ES-I3 (cell line): ENCODE data around the gene TEX55.

Experiments
- H3K36me3 ChIP-seq: 2 replicates; pipeline ENCODE4 v1.6.1; 2013; ENCODE audit warnings: mild to moderate bottlenecking, low read length, control low read depth, moderate library complexity; ENCODE audit not compliant: insufficient read depth
- H3K4me1 ChIP-seq: 2 replicates; pipeline ENCODE4 v1.6.1; 2013; ENCODE audit warnings: mild to moderate bottlenecking, control low read depth, low read length; ENCODE audit not compliant: insufficient read depth
- H3K9ac ChIP-seq: 2 replicates; pipeline ENCODE4 v1.6.1; 2013; ENCODE audit warnings: low read depth, mild to moderate bottlenecking, low read length, moderate library complexity
- H3K9me3 ChIP-seq: 2 replicates; pipeline ENCODE4 v1.6.1; 2013; ENCODE audit warnings: mild to moderate bottlenecking, low read length, moderate library complexity; ENCODE audit not compliant: control insufficient read depth, insufficient read depth

The TEX55 gene

GRCh38 chr3:119177321-119177720, 31.4 kb downstream of the TEX55 start:
- Histone ChIP-seq H3K4me1 (0 out of 2 replicates have a peak, but pooled peaks cover 3% of the 10 kb centered on the region), H3K36me3 (no peaks in the 10 kb centered on the region), H3K9me3 (no peaks in the 10 kb centered on the region), H3K9ac (no peak overlapping the region)

- 0 out of 2 replicates have a peak, but pooled peaks cover 3% of the 10 kb centered on the region for H3K4me1 ChIP-seq
Measured at GRCh38 chr3:119181765-119182164, 35.8 kb downstream of the TEX55 start.

GRCh38 chr3:119184111-119184510, 38.1 kb downstream of the TEX55 start:
- Histone ChIP-seq H3K9ac (no peak overlapping the region), H3K9me3 (no peaks in the 10 kb centered on the region), H3K4me1 (0 out of 2 replicates have a peak, but pooled peaks cover 3% of the 10 kb centered on the region), H3K36me3 (no peaks in the 10 kb centered on the region)

More at GRCh38 chr3:119181765-119182164, 35.8 kb downstream of the TEX55 start:
- H3K9me3 ChIP-seq, result no peaks in the 10 kb centered on the region
- H3K9ac ChIP-seq, result no peak overlapping the region
- no peaks in the 10 kb centered on the region for H3K36me3 ChIP-seq

- H3K36me3 ChIP-seq, result no peaks in the 10 kb centered on the region
- H3K4me1 ChIP-seq, result 0 out of 2 replicates have a peak, but pooled peaks cover 3% of the 10 kb centered on the region
- no peak overlapping the region for H3K9ac ChIP-seq
- H3K9me3 ChIP-seq, result no peaks in the 10 kb centered on the region
Measured at GRCh38 chr3:119184796-119185570, 39.0 kb downstream of the TEX55 start.

GRCh38 chr3:119187266-119187665, 41.3 kb downstream of the TEX55 start:
- H3K4me1 ChIP-seq, result no peaks in the 10 kb centered on the region
- H3K36me3 ChIP-seq, result no peaks in the 10 kb centered on the region
- H3K9ac ChIP-seq, result no peak overlapping the region
- no peaks in the 10 kb centered on the region for H3K9me3 ChIP-seq

GRCh38 chr3:119191800-119192199, 45.8 kb downstream of the TEX55 start:
- Histone ChIP-seq H3K9me3 (no peaks in the 10 kb centered on the region), H3K9ac (no peak overlapping the region), H3K4me1 (peaks cover 7% of the 10 kb centered on the region; the same call in 1 of the 2 replicates), H3K36me3 (no peaks in the 10 kb centered on the region)

- Histone ChIP-seq H3K9ac (no peak overlapping the region), H3K36me3 (no peaks in the 10 kb centered on the region), H3K4me1 (peaks cover 7% of the 10 kb centered on the region; the same call in 1 of the 2 replicates), H3K9me3 (no peaks in the 10 kb centered on the region)
Measured at GRCh38 chr3:119194237-119195150, 48.5 kb downstream of the TEX55 start.

GRCh38 chr3:119195151-119195476, 49.1 kb downstream of the TEX55 start:
- no peaks in the 10 kb centered on the region for H3K36me3 ChIP-seq
- no peak overlapping the region for H3K9ac ChIP-seq
- peaks cover 7% of the 10 kb centered on the region; the same call in 1 of the 2 replicates for H3K4me1 ChIP-seq
- no peaks in the 10 kb centered on the region for H3K9me3 ChIP-seq

GRCh38 chr3:119195911-119196310, 49.9 kb downstream of the TEX55 start:
- Histone ChIP-seq H3K36me3 (no peaks in the 10 kb centered on the region), H3K4me1 (peaks cover 7% of the 10 kb centered on the region; the same call in 1 of the 2 replicates), H3K9ac (no peak overlapping the region), H3K9me3 (no peaks in the 10 kb centered on the region)
